COLO668 (cell line): ENCODE measurements around the gene PCDHGA1.
A peak's percentile ranks its signal among the peaks of the same experiment; 100 is the strongest.
"Not testable (repeated sequence)": the region's sequence is repeated elsewhere in the genome, so short reads cannot be mapped to it uniquely, and the experiment has no call there.

ENCODE experiments used
- DNase-seq: peaks from one replicate; lab custom pipeline; 2025; ENCODE audit not compliant: unreplicated experiment; lab: John Stamatoyannopoulos, UW

Gene PCDHGA1

GRCh38 chr5:141346017-141346416, 15.7 kb downstream of the PCDHGA1 start:
- not testable (repeated sequence) for DNase-seq

- DNase-seq = peak; percentile 17
Measured at GRCh38 chr5:141349917-141350619, 19.8 kb downstream of the PCDHGA1 start, which contains the start of gene PCDHGB1. PCDHGB1 (plus strand) TSS chr5:141350099; CDS start chr5:141350261, 162 bp downstream.

GRCh38 chr5:141351591-141351990, 21.3 kb downstream of the PCDHGA1 start:
- no peak for DNase-seq

- DNase-seq = no peak
Measured at GRCh38 chr5:141354900-141355469, 24.7 kb downstream of the PCDHGA1 start, which contains the start of gene PCDHGA4. PCDHGA4 (plus strand) TSS chr5:141355021; CDS start chr5:141355108, 87 bp downstream.

- DNase-seq = no peak
Measured at GRCh38 chr5:141355641-141356040, 25.3 kb downstream of the PCDHGA1 start.

GRCh38 chr5:141356133-141356532, 25.8 kb downstream of the PCDHGA1 start:
- DNase-seq = no peak

GRCh38 chr5:141356950-141357349, 26.6 kb downstream of the PCDHGA1 start:
- no peak for DNase-seq

GRCh38 chr5:141359790-141360426, 29.6 kb downstream of the PCDHGA1 start, which contains the start of gene PCDHGB2:
PCDHGB2 (plus strand) TSS chr5:141359994; CDS start chr5:141360136, 142 bp downstream.
- DNase-seq = no peak

GRCh38 chr5:141360685-141361084, 30.4 kb downstream of the PCDHGA1 start:
- no peak for DNase-seq

- DNase-seq = no peak
Measured at GRCh38 chr5:141362719-141363118, 32.4 kb downstream of the PCDHGA1 start.

GRCh38 chr5:141363952-141364660, 33.8 kb downstream of the PCDHGA1 start, which contains the start of gene PCDHGA5:
PCDHGA5 (plus strand) TSS chr5:141364162; CDS start chr5:141364331, 169 bp downstream.
- DNase-seq = no peak

- DNase-seq = no peak
Measured at GRCh38 chr5:141366016-141366896, 35.9 kb downstream of the PCDHGA1 start.

- no peak for DNase-seq
Measured at GRCh38 chr5:141369994-141370848, 39.9 kb downstream of the PCDHGA1 start, which contains the start of gene PCDHGB3. PCDHGB3 (plus strand) TSS chr5:141370242; CDS start chr5:141370395, 153 bp downstream.

- no peak for DNase-seq
Measured at GRCh38 chr5:141371572-141372475, 41.5 kb downstream of the PCDHGA1 start.

GRCh38 chr5:141373673-141374317, 43.5 kb downstream of the PCDHGA1 start, which contains the start of gene PCDHGA6:
PCDHGA6 (plus strand) TSS chr5:141373891; CDS start chr5:141374084, 193 bp downstream.
- no peak for DNase-seq

GRCh38 chr5:141374627-141375026, 44.3 kb downstream of the PCDHGA1 start:
- no peak for DNase-seq

GRCh38 chr5:141375444-141376155, 45.3 kb downstream of the PCDHGA1 start:
- not testable (repeated sequence) for DNase-seq
